Measurements from ENCODE around the gene LIX1L. TPM values are rescaled to one million over a fixed set of nuclear protein-coding genes. Genes with fewer than 3 reads are reported as not detected.

LIX1L gene
- 38.1 and 39.4 TPM in 2 replicates for total RNA-seq

GRCh38 chr1:145957443-145958319 is at the start of gene LIX1L:
Gene LIX1L, minus strand, starts transcription at chr1:145958017. Its CDS starts 90 bp downstream, at chr1:145957927.
- H3K4me1 Mint-ChIP-seq (ENCODE audit: low read depth), result peaks cover 56% of the 10 kb centered on the region
- H3K27ac Mint-ChIP-seq, result peak within 1 kb of the TSS; percentile 91
- no peaks in the 10 kb centered on the region for H3K9me3 Mint-ChIP-seq
- intact Hi-C loops (cut with micrococcal nuclease), result loop anchor here (1.0 to 2.0 kb wide), 2 partner anchors 30 to 79 kb away; partner anchors contain the start of gene RBM8A
- peaks cover 13% of the 10 kb centered on the region for H3K36me3 Mint-ChIP-seq (ENCODE audit: low read depth)
- no peaks in the 10 kb centered on the region for H3K27me3 Mint-ChIP-seq (ENCODE audit: low read depth)
- peak; percentile 93 for DNase-seq (ENCODE audit: low spot score)
- peak within 1 kb of the TSS; percentile 98 for H3K4me3 Mint-ChIP-seq (ENCODE audit: low read depth)

- no peaks in the 10 kb centered on the region for H3K36me3 Mint-ChIP-seq (ENCODE audit: low read depth)
- DNase-seq (ENCODE audit: low spot score), result no peak
- no peak overlapping the region for H3K4me3 Mint-ChIP-seq (ENCODE audit: low read depth)
- intact Hi-C loops (cut with micrococcal nuclease), result no loop called here
- no peak overlapping the region for H3K27ac Mint-ChIP-seq
- H3K27me3 Mint-ChIP-seq (ENCODE audit: low read depth), result no peaks in the 10 kb centered on the region
- peaks cover 41% of the 10 kb centered on the region for H3K4me1 Mint-ChIP-seq (ENCODE audit: low read depth)
- no peaks in the 10 kb centered on the region for H3K9me3 Mint-ChIP-seq
These were observed 43.9 kb upstream of the LIX1L start for GRCh38 chr1:146001709-146002108.

- Mint-ChIP-seq H3K4me3 (ENCODE audit: low read depth) (peak overlapping the region; percentile 54), H3K9me3 (no peaks in the 10 kb centered on the region), H3K4me1 (ENCODE audit: low read depth) (peaks cover 38% of the 10 kb centered on the region), H3K36me3 (ENCODE audit: low read depth) (peaks cover 16% of the 10 kb centered on the region), H3K27me3 (ENCODE audit: low read depth) (no peaks in the 10 kb centered on the region), H3K27ac (peak overlapping the region; percentile 95)
- intact Hi-C loops (cut with micrococcal nuclease), result loop anchor here (5.0 kb wide), 3 partner anchors 37 to 82 kb away; partner anchors contain the start of genes ANKRD34A, PEX11B and POLR3GL
- no peak for DNase-seq (ENCODE audit: low spot score)
These were observed 41.7 kb upstream of the LIX1L start for GRCh38 chr1:145999321-146000024.

- Mint-ChIP-seq H3K36me3 (ENCODE audit: low read depth) (peaks cover 34% of the 10 kb centered on the region), H3K4me1 (ENCODE audit: low read depth) (peaks cover 53% of the 10 kb centered on the region), H3K4me3 (ENCODE audit: low read depth) (peak overlapping the region; percentile 85), H3K9me3 (no peaks in the 10 kb centered on the region), H3K27ac (peak overlapping the region; percentile 95), H3K27me3 (ENCODE audit: low read depth) (no peaks in the 10 kb centered on the region)
- no peak for DNase-seq (ENCODE audit: low spot score)
- intact Hi-C loops (cut with micrococcal nuclease), result loop anchor here (1.0 to 5.0 kb wide), 5 partner anchors 10 to 80 kb away; partner anchors contain the start of genes ANKRD34A, PEX11B and POLR3GL
These were observed 39.9 kb upstream of the LIX1L start for GRCh38 chr1:145997718-145998023.

- Mint-ChIP-seq H3K27me3 (ENCODE audit: low read depth) (no peaks in the 10 kb centered on the region), H3K4me1 (ENCODE audit: low read depth) (peaks cover 57% of the 10 kb centered on the region), H3K4me3 (ENCODE audit: low read depth) (peak overlapping the region; percentile 85), H3K36me3 (ENCODE audit: low read depth) (peaks cover 39% of the 10 kb centered on the region), H3K27ac (peak overlapping the region; percentile 95), H3K9me3 (no peaks in the 10 kb centered on the region)
- DNase-seq (ENCODE audit: low spot score), result peak; percentile 57
- intact Hi-C loops (cut with micrococcal nuclease), result loop anchor here (1.0 to 5.0 kb wide), 5 partner anchors 10 to 80 kb away; partner anchors contain the start of genes ANKRD34A, PEX11B and POLR3GL
These were observed 39.4 kb upstream of the LIX1L start for GRCh38 chr1:145997016-145997717.

GRCh38 chr1:145996433-145997015 is 38.7 kb upstream of the LIX1L start, which contains the start of gene TXNIP:
Gene TXNIP, minus strand, starts transcription at chr1:145996579. Its CDS starts 313 bp downstream, at chr1:145996266.
- Mint-ChIP-seq H3K27me3 (ENCODE audit: low read depth) (no peaks in the 10 kb centered on the region), H3K27ac (peak within 1 kb of the TSS; percentile 95), H3K4me3 (ENCODE audit: low read depth) (peak within 1 kb of the TSS; percentile 85), H3K36me3 (ENCODE audit: low read depth) (peaks cover 45% of the 10 kb centered on the region), H3K9me3 (no peaks in the 10 kb centered on the region), H3K4me1 (ENCODE audit: low read depth) (peaks cover 62% of the 10 kb centered on the region)
- peak; percentile 89 for DNase-seq (ENCODE audit: low spot score)
- intact Hi-C loops (cut with micrococcal nuclease), result loop anchor here (1.0 to 5.0 kb wide), 5 partner anchors 11 to 79 kb away; partner anchors contain the start of genes ANKRD34A, PEX11B and POLR3GL

GRCh38 chr1:145995964-145996432 is 38.2 kb upstream of the LIX1L start:
- Mint-ChIP-seq H3K4me3 (ENCODE audit: low read depth) (peak overlapping the region; percentile 85), H3K27ac (peak overlapping the region; percentile 95), H3K27me3 (ENCODE audit: low read depth) (no peaks in the 10 kb centered on the region), H3K4me1 (ENCODE audit: low read depth) (peaks cover 63% of the 10 kb centered on the region), H3K9me3 (no peaks in the 10 kb centered on the region), H3K36me3 (ENCODE audit: low read depth) (peaks cover 46% of the 10 kb centered on the region)
- no peak for DNase-seq (ENCODE audit: low spot score)
- intact Hi-C loops (cut with micrococcal nuclease), result loop anchor here (2.0 to 5.0 kb wide), 4 partner anchors 17 to 79 kb away; partner anchors contain the start of genes ANKRD34A, PEX11B and POLR3GL

GRCh38 chr1:145995148-145995881 is 37.5 kb upstream of the LIX1L start:
- no peaks in the 10 kb centered on the region for H3K27me3 Mint-ChIP-seq (ENCODE audit: low read depth)
- peaks cover 48% of the 10 kb centered on the region for H3K36me3 Mint-ChIP-seq (ENCODE audit: low read depth)
- intact Hi-C loops (cut with micrococcal nuclease), result loop anchor here (2.0 to 5.0 kb wide), 4 partner anchors 17 to 78 kb away; partner anchors contain the start of genes ANKRD34A, PEX11B and POLR3GL
- H3K4me1 Mint-ChIP-seq (ENCODE audit: low read depth), result peaks cover 69% of the 10 kb centered on the region
- H3K9me3 Mint-ChIP-seq, result no peaks in the 10 kb centered on the region
- peak overlapping the region; percentile 95 for H3K27ac Mint-ChIP-seq
- no peak for DNase-seq (ENCODE audit: low spot score)
- peak overlapping the region; percentile 85 for H3K4me3 Mint-ChIP-seq (ENCODE audit: low read depth)

GRCh38 chr1:145994391-145995120 is 36.7 kb upstream of the LIX1L start:
- no peak for DNase-seq (ENCODE audit: low spot score)
- intact Hi-C loops (cut with micrococcal nuclease), result loop anchor here (1.0 to 5.0 kb wide), 5 partner anchors 15 to 77 kb away; partner anchors contain the start of genes ANKRD34A, PEX11B and POLR3GL
- H3K4me3 Mint-ChIP-seq (ENCODE audit: low read depth), result peak overlapping the region; percentile 85
- peaks cover 48% of the 10 kb centered on the region for H3K36me3 Mint-ChIP-seq (ENCODE audit: low read depth)
- peak overlapping the region; percentile 95 for H3K27ac Mint-ChIP-seq
- no peaks in the 10 kb centered on the region for H3K9me3 Mint-ChIP-seq
- H3K27me3 Mint-ChIP-seq (ENCODE audit: low read depth), result no peaks in the 10 kb centered on the region
- H3K4me1 Mint-ChIP-seq (ENCODE audit: low read depth), result peaks cover 65% of the 10 kb centered on the region

GRCh38 chr1:145993618-145994390 is 36.0 kb upstream of the LIX1L start:
- H3K9me3 Mint-ChIP-seq, result no peaks in the 10 kb centered on the region
- DNase-seq (ENCODE audit: low spot score), result no peak
- intact Hi-C loops (cut with micrococcal nuclease), result loop anchor here (1.0 to 2.0 kb wide), 2 partner anchors 15 to 19 kb away; no protein-coding TSS in a partner anchor
- H3K27ac Mint-ChIP-seq, result peak overlapping the region; percentile 95
- H3K4me1 Mint-ChIP-seq (ENCODE audit: low read depth), result peaks cover 60% of the 10 kb centered on the region
- H3K4me3 Mint-ChIP-seq (ENCODE audit: low read depth), result peak overlapping the region; percentile 85
- H3K27me3 Mint-ChIP-seq (ENCODE audit: low read depth), result no peaks in the 10 kb centered on the region
- H3K36me3 Mint-ChIP-seq (ENCODE audit: low read depth), result peaks cover 48% of the 10 kb centered on the region

All from activated T-helper 2 cell treated with anti-CD3 and anti-CD28 coated beads, Interferon-gamma antibody, Interleukin-2, Interleukin-4, amounts not matched to agents 10 μg/mL and 5 μg/mL and 100 μg/mL, durations not matched to agents 14 hours and 24 hours and 36 hours (primary cell).